DMS114 treated with DMSO at 0.1 percent for 48 hours (cell line): ENCODE results near the gene CCDC197.

Experiments
- DNase-seq: peaks from one replicate; lab custom pipeline; 2025; ENCODE audit not compliant: unreplicated experiment; lab: John Stamatoyannopoulos, UW

Gene CCDC197

GRCh38 chr14:93998871-93999403 is 1.8 kb downstream of the CCDC197 start:
- DNase-seq = no peak

GRCh38 chr14:93999573-93999972 is 2.5 kb downstream of the CCDC197 start:
- DNase-seq = no peak

- no peak for DNase-seq
These were observed 3.2 kb downstream of the CCDC197 start for GRCh38 chr14:94000267-94000666.

GRCh38 chr14:94001016-94001415 is 3.9 kb downstream of the CCDC197 start:
- no peak for DNase-seq

GRCh38 chr14:94001501-94002396 is 4.6 kb downstream of the CCDC197 start:
- DNase-seq = peak; percentile 44

GRCh38 chr14:94003397-94003796 is 6.3 kb downstream of the CCDC197 start:
- no peak for DNase-seq

- no peak for DNase-seq
These were observed 6.9 kb downstream of the CCDC197 start for GRCh38 chr14:94004015-94004414.

GRCh38 chr14:94005324-94006073 is 8.4 kb downstream of the CCDC197 start:
- DNase-seq = no peak

- DNase-seq = no peak
These were observed 11.1 kb downstream of the CCDC197 start for GRCh38 chr14:94008234-94008633.

- no peak for DNase-seq
These were observed 12.7 kb downstream of the CCDC197 start for GRCh38 chr14:94009767-94010166.

- DNase-seq = no peak
These were observed 13.5 kb downstream of the CCDC197 start for GRCh38 chr14:94010625-94011024.

- no peak for DNase-seq
These were observed 14.7 kb downstream of the CCDC197 start for GRCh38 chr14:94011795-94012194.

- no peak for DNase-seq
These were observed 17.3 kb downstream of the CCDC197 start for GRCh38 chr14:94014382-94014781.

- no peak for DNase-seq
These were observed 18.1 kb downstream of the CCDC197 start for GRCh38 chr14:94015223-94015622.

GRCh38 chr14:94016446-94016976 is 19.4 kb downstream of the CCDC197 start:
- DNase-seq = no peak

- no peak for DNase-seq
These were observed 21.2 kb downstream of the CCDC197 start for GRCh38 chr14:94018308-94018707.

GRCh38 chr14:94019329-94019728 is 22.2 kb downstream of the CCDC197 start:
- DNase-seq = no peak

- DNase-seq = no peak
These were observed 23.2 kb downstream of the CCDC197 start for GRCh38 chr14:94020267-94020666.

GRCh38 chr14:94021001-94021400 is 23.9 kb downstream of the CCDC197 start:
- DNase-seq = no peak

GRCh38 chr14:94021416-94022157 is 24.5 kb downstream of the CCDC197 start:
- DNase-seq = no peak
